GM21723 (cell line): ENCODE data around the gene STT3B.
A peak's percentile ranks its signal among the peaks of the same experiment; 100 is the strongest.
"Not testable (repeated sequence)": the region's sequence is repeated elsewhere in the genome, so short reads cannot be mapped to it uniquely, and the experiment has no call there.

Experiments
- ATAC-seq: cut with Tn5 transposase; IDR thresholded peaks from one replicate; pipeline ENCODE4 v1.9.1; 2021; ENCODE audit warnings: mild to moderate bottlenecking, moderate library complexity; ENCODE audit not compliant: unreplicated experiment

Gene STT3B

GRCh38 chr3:31590650-31591049, 57.9 kb downstream of the STT3B start:
- ATAC-seq, result no peak

GRCh38 chr3:31592764-31593163, 60.0 kb downstream of the STT3B start:
- ATAC-seq, result no peak

- ATAC-seq, result no peak
These were observed 63.5 kb downstream of the STT3B start for GRCh38 chr3:31596176-31596575.

DNA sequence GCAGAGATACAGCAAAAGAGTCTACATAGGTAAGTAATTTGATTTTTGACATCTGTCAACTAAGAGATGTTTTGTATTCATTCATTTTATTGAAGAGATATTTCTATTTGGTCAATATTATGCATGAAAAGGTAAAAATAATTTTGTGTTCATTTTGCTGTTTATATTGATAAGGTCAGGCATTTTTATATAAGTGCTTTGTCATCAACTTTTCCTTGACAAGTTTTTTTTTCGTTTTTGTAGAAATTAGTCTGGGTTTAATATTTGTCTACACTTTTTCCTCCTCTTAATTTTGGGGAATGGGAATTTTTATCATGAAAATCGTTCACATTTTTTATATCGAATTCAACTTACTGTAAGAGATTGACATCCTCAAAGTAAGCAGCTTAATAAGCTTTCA, 67.7 kb downstream of the STT3B start:
- no peak for ATAC-seq

DNA sequence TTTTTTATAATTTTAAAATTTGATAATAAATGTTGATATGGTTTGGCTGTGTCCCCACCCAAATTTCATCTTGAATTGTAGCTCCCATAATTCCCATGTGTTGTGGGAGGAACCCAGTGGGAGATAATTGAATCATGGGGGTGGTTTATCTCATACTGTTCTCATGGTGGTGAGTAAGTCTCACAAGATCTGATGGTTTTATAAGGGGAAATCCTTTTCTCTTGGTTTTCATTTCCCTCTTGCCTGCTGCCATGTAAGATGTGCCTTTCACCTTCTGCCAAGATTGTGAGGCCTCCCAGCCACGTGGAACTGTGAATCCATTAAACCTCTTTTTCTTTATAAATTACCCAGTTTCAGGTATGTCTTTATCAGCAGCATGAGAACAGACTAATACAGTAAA, 72.6 kb downstream of the STT3B start:
- not testable (repeated sequence) for ATAC-seq

DNA sequence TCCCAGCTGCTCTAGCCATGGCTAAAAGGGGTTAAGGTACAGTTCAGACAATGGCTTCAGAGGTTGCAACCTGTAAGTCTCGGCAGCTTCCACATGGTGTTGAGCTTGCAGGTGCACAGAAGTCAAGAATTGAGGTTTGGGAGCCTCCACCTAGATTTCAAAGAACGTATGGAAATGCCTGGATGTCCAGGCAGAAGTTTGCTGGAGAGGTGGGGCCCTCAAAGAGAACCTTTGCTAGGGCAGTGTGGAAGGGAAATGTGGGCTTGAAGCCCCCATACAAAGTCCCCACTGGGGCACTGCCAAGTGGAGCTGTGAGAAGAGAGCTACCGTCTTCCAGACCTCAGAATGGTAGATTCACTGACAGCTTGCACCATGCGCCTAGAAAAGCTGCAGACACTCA, 73.7 kb downstream of the STT3B start:
- no peak for ATAC-seq

GRCh38 chr3:31610700-31611275, 78.1 kb downstream of the STT3B start:
- no peak for ATAC-seq

GRCh38 chr3:31613177-31613576, 80.5 kb downstream of the STT3B start:
- ATAC-seq, result no peak

GRCh38 chr3:31613654-31614053, 80.9 kb downstream of the STT3B start:
- ATAC-seq, result no peak

DNA sequence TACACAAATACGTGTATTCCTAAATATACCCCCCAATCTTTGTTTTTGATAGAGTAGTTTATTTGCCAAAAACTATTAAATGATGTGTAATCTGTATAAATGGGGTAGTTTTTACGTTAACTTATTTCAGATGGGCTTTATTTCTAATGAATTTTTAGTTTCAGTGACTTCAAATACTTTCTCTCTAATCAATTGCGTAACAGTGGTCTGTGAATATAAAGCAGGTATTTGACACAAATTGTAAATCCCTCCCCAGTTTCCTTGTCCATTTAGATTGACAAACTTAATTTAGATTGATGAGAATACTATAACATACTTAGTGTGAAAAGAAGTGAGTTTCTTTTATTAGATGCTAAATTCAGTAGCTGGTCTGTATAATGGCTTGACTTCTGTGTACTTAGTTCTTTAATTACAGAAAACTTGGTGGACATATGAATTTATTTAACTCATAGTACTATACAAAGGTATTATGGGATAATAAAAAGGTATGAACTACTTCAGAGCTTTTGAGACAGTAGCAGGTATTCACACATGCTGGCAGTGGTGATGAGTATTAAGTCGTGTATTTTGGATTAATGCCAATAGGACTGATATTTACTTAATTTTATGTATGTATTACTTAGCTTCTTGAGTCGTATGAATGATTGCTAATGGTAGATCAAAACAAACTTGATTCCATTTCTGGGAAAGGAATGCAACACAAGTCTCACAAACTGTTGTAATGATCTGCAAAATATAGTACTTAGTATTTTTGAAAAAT, 81.6 kb downstream of the STT3B start:
- ATAC-seq, result no peak

DNA sequence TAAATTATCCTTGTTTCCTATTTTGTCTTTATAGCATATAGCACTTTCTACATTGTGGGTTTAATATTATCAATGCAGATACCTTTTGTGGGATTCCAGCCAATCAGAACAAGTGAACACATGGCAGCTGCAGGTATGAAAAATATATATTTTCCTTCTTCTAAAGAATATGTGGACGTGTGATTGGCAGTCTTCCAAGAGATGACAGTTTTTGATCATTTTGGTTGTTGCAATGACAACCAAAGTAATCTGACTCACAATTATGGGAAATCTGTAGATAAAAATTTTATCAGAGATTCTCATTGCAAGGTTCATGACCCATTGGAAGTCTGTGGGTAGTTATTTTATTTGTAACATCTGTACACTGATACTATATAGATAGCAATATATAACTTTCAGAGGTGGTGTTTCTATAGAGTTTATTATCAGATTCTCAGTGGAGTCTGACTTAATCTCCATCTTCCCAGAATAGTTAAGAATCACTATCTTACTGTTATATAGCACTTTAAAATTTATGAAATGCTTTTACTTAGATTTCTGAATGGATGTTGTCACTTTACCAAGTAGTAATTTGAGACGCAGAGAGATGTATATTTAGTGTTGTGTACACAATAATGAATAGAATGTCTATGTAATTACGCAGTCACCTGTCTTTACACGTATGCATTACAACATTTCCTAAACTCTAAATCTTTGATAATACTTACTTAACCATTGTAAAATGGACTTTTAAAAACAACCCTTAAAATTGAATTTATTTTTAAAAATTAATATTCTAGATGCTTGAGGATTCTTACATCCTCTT, 82.5 kb downstream of the STT3B start:
- ATAC-seq, result no peak

- no peak for ATAC-seq
These were observed 84.0 kb downstream of the STT3B start for GRCh38 chr3:31616711-31617110.

DNA sequence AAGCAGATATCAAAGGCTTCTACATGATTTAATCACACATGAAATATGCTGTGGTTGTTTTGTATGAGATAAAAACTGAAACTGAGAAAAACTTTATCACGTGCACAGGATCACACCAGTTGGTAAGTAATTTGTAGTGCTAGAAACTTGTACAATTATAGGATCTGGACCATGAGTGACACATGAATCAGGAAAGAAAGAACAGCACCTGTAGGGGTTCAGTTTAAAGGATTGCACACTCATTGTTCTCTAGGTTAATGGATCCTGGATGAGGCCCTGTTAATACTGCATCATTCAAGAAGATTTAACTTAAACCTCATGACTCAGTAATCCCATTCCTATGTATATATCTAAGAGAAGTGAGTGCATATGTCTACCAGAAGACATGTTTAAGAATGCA, 87.9 kb downstream of the STT3B start:
- ATAC-seq, result peak; percentile 42

DNA sequence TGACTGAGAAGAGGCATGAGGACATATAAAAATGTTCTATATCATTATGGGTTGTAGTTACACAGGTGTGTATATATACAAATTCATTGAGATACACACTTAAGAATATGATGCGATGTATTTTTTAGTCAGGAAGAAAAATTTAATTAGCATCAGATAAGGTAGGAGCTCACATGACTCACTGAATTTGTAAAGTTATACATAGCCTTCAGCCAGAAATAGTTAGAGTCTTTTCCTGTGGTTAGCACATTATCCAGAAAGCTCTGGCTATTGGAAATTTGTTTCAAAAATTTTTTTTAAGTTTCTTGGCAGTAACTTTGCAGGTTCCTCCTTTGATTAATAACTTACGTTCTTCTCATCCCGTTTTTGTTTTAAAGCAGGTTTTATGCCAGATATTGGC, 88.6 kb downstream of the STT3B start:
- no peak for ATAC-seq

- ATAC-seq, result peak; percentile 74
These were observed 90.0 kb downstream of the STT3B start for GRCh38 chr3:31622636-31623288.

- ATAC-seq, result no peak
These were observed 91.5 kb downstream of the STT3B start for GRCh38 chr3:31624083-31624709.

DNA sequence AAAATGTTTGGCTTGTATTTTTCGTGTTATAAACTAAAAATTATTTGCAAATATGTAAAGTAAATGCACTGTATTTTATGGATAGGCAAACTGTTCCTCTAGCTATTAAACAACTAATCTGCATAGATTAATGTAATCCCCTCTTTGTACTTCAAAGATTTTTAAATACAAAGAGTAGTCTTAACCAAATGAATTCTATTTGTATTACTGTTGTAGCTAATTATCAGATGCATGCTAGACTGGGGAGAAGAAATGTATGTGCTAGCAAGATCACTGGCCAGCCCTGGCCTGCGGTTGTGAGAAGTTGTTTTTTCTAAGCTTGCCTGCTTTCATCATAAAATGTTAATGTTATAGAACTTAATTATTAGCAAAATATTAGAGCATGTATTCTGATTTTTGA, 92.6 kb downstream of the STT3B start:
- no peak for ATAC-seq

- no peak for ATAC-seq
These were observed 96.3 kb downstream of the STT3B start for GRCh38 chr3:31629054-31629453.

DNA sequence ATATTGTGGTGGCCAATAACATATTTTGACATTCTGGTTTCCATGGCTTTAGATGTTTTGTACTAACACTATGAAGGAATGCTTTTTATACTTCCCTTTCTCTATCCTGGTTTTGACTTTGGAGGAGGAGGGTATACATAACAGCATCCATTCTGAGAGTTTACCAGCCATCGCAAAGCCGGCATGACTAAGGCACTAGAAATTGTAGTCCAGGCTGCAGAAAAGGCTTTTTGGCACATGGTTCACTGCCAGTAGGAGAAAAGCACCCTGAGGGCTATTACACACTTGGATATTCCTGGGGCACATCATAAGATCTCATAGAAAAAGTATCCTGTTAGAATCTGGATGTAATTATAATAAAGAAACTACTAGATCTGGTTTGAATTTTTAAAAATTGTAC, 101.8 kb downstream of the STT3B start:
- ATAC-seq, result no peak

DNA sequence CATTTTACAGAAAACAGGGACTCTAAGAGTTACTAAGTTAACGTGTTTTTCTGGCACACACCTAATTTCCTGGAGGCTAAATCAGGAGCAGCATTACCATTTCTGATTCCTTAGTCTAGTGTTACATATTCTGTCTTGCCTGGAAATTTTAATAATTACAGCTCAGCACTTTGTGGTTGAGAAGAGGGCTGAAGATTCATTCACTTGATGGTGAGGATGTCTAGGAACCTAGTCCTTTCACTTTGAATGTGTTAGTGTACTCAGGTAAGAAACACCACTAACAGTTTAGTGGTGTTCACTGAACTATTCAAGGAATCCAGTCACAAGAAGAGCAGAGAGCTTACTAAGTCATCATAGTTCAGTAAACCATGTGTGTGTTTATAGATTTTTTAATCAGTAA, 102.8 kb downstream of the STT3B start:
- ATAC-seq, result no peak

DNA sequence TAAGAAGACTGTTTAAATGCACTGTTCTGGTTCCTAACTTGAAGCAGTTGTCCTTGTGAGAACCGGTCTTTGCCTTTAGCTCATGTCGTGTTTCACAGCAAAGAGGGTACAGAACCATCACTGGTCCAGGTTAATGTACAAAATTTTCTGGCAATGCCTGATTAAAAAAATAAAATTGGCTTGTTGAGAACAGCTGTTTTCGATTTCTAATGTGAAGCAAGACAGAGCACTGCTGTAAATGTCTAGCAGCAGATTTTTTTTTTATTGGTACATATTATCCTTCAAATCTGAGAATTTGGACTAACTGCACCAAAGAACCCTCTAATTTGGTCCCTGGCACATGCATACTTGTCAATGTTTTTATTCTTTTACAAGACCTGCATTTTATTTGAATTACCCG, 103.3 kb downstream of the STT3B start:
- no peak for ATAC-seq
